HCT116 (cell line): ENCODE results near the gene TTC9B. TPM values are rescaled to one million over a fixed set of nuclear protein-coding genes. Genes with fewer than 3 reads are reported as not detected.

ENCODE experiments used
- ATAC-seq: fragments of 200-7000 bp; cut with Tn5 transposase; 2 replicates; pipeline ENCODE4 v1.9.1; 2020; ENCODE audit warnings: mild to moderate bottlenecking, moderate library complexity
- BruUV-seq: library from RNA; stranded (reverse); fragments of 400-500 nt; replicated peaks from 2 replicates; lab custom pipeline; 2021; lab: Mats Ljungman, UMichigan
- CTCF ChIA-PET: fragments of 300-600 bp; sonication (Branson Sonifier 250); formaldehyde crosslinking; loops from one replicate; lab custom pipeline; 2021; ENCODE audit warnings: antibody characterized with exemption; lab: Charles Lee
- POLR2A ChIA-PET: fragments of 300-600, 350-600 bp; sonication (Branson Sonifier 250); formaldehyde crosslinking; loops from one replicate; lab custom pipeline; 2021; ENCODE audit warnings: antibody characterized with exemption; lab: Charles Lee
- RAD21 ChIA-PET, 2 experiments: fragments of 300-600 bp; sonication (Branson Sonifier 250); formaldehyde crosslinking; loops; one replicate each; lab custom pipeline; 2023; ENCODE audit warnings: low total read pairs in 2 of 2; ENCODE audit not compliant: uncharacterized antibody in 2 of 2, unreplicated experiment in 2 of 2, low non-redundant PET in 1 of 2; lab: Charles Lee
- DNase-seq: peaks from one replicate; pipeline ENCODE4 v3.0.0-alpha.2; 2010; ENCODE audit warnings: low read depth, low spot score
- H2AFZ ChIP-seq: fragments of 200-600 bp; shearing (Covaris generic), sonication (generic); 2 replicates; pipeline ENCODE4 v1.6.1; 2017; ENCODE audit warnings: low read depth, mixed run types, mixed read lengths, antibody characterized with exemption, low read length; ENCODE audit not compliant: poor library complexity, severe bottlenecking
- H3K27ac ChIP-seq: 2 replicates; pipeline ENCODE4 v1.5.1; 2012; ENCODE audit warnings: low read depth, low read length
- H3K27me3 ChIP-seq: fragments of 200-600 bp; sonication (generic); 2 replicates; pipeline ENCODE4 v1.6.1; 2016; ENCODE audit warnings: mixed run types, low read length, mixed read lengths; ENCODE audit not compliant: insufficient read depth
- H3K36me3 ChIP-seq, 2 experiments: fragments of 200-500 bp in 1 of 2; fragments of 200-600 bp in 1 of 2; sonication (Bioruptor generic) in 1 of 2; sonication (generic) in 1 of 2; 2 replicates each; pipeline versions ENCODE4 v1.5.1 to v1.6.1; 2014 to 2016; ENCODE audit warnings: low read length in 2 of 2, inconsistent platforms in 1 of 2, mixed read lengths in 1 of 2, mixed run types in 1 of 2; ENCODE audit not compliant: insufficient read depth in 2 of 2, control insufficient read depth in 1 of 2
- H3K4me1 ChIP-seq, 2 experiments: fragments of 200-600 bp in 1 of 2; sonication (generic) in 1 of 2; 2 replicates each; pipeline versions ENCODE4 v1.5.1 to v1.6.1; 2012 to 2017; ENCODE audit warnings: low read length in 2 of 2, inconsistent platforms in 1 of 2, mild to moderate bottlenecking in 1 of 2, mixed read lengths in 1 of 2, mixed run types in 1 of 2, moderate library complexity in 1 of 2; ENCODE audit not compliant: insufficient read depth in 2 of 2, control insufficient read depth in 1 of 2
- H3K4me2 ChIP-seq: fragments of 200-600 bp; sonication (generic); 2 replicates; pipeline ENCODE4 v1.6.1; 2017; ENCODE audit warnings: mixed run types, low read length, mixed read lengths
- H3K4me3 ChIP-seq, 2 experiments: fragments of 200-600 bp in 1 of 2; sonication (generic) in 1 of 2; replicated peaks in 1 of 2; 2 replicates each; pipeline ENCODE4 v1.5.1; 2011 to 2016; ENCODE audit warnings: low read length in 2 of 2, control low read depth in 1 of 2, low read depth in 1 of 2, mild to moderate bottlenecking in 1 of 2, mixed read lengths in 1 of 2, mixed run types in 1 of 2
- H3K79me2 ChIP-seq: fragments of 200-600 bp; sonication (generic); 2 replicates; pipeline ENCODE4 v1.6.1; 2017; ENCODE audit warnings: mild to moderate bottlenecking, mixed run types, low read length, moderate library complexity, mixed read lengths; ENCODE audit not compliant: insufficient read depth
- H3K9ac ChIP-seq: fragments of 200-600 bp; sonication (generic); 2 replicates; pipeline ENCODE4 v1.6.1; 2016; ENCODE audit warnings: low read length, mixed read lengths
- H3K9me2 ChIP-seq: fragments of 200-600 bp; sonication (generic), shearing (Covaris generic); 2 replicates; pipeline ENCODE4 v1.6.1; 2017; ENCODE audit warnings: mixed run types, mild to moderate bottlenecking, moderate library complexity; ENCODE audit not compliant: insufficient read depth
- H3K9me3 ChIP-seq, 2 experiments: fragments of 200-500 bp in 1 of 2; fragments of 200-600 bp in 1 of 2; sonication (Bioruptor generic) in 1 of 2; sonication (generic) in 1 of 2; 2 replicates each; pipeline ENCODE4 v1.6.1; 2014 to 2017; ENCODE audit warnings: low read length in 2 of 2, mixed read lengths in 2 of 2, inconsistent platforms in 1 of 2, low read depth in 1 of 2, mild to moderate bottlenecking in 1 of 2, mixed run types in 1 of 2, moderate library complexity in 1 of 2; ENCODE audit not compliant: control insufficient read depth in 1 of 2, insufficient read depth in 1 of 2
- H4K20me1 ChIP-seq: fragments of 200-600 bp; sonication (generic), shearing (Covaris generic); 2 replicates; pipeline ENCODE4 v1.6.1; 2017; ENCODE audit warnings: mixed run types, mild to moderate bottlenecking, moderate library complexity; ENCODE audit not compliant: insufficient read depth
- POLR2AphosphoS5 ChIP-seq: IDR thresholded peaks from 2 replicates; pipeline ENCODE4 v1.6.1; 2011; ENCODE audit warnings: mild to moderate bottlenecking, low read depth, low read length, moderate library complexity
- SIN3A ChIP-seq: IDR thresholded peaks from 2 replicates; pipeline ENCODE4 v1.6.1; 2012; ENCODE audit warnings: low read depth
- YY1 ChIP-seq: IDR thresholded peaks from 2 replicates; pipeline ENCODE4 v1.6.1; 2011; ENCODE audit warnings: low read length, low read depth, moderate library complexity, mild to moderate bottlenecking; ENCODE audit not compliant: insufficient replicate concordance; ENCODE audit errors: extremely low read depth
- intact Hi-C: fragments of 100-400 bp; cut with micrococcal nuclease; formaldehyde crosslinking; loops from 2 replicates; pipeline ENCODE4 v1.10.0; 2022
- total RNA-seq: library from RNA; stranded (reverse); gene quantifications from one replicate; pipeline ENCODE4 v1.2.1, GENCODE V29; 2021; ENCODE audit not compliant: unreplicated experiment
- TF ChIP-seq, protein P1 (sequence below): IDR thresholded peaks from 2 replicates; pipeline ENCODE4 v1.6.1; 2012
- TF ChIP-seq, protein P2 (sequence below): IDR thresholded peaks from 2 replicates; pipeline ENCODE4 v1.6.1; 2011; ENCODE audit warnings: mild to moderate bottlenecking, low read length, moderate library complexity; ENCODE audit not compliant: insufficient replicate concordance; ENCODE audit errors: extremely low read depth

The TTC9B gene
- total RNA-seq, 1 experiment from 2014 or later, result 1.7 TPM

DNA sequence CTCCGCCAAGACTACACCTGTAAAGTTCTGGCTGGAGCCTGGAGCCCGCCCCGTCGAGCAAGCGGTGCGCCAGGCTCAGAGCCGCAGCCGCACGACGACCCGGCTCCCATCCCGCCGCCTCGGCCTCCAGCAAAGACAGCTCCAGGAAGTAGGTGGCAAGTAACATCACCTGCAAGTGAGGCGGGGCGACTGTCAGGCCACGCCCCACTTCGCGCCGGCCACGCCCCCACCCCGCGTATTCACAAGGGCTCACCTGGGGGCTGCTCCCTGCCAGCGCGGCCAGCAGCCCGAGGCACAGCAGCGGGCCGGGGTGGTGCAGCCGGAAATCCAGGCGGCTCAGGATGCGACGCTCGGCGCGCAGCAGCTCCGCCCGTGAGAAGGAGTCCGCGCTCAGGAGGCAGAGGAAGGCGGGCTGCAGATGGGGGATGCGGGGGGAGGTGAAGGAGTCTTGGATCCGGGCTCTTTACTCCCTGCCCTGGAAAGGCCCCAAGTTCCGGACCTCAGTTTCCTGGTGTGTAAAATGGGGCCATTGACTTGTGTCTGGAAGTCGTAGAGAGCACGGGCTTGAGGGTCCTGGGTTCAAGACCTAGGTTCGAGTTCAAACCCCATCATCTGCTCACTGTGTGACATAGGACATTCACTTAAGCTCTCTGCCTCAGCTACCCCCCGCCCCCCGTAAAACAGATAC lies 5.1 kb upstream of the TTC9B start:
- POLR2A ChIA-PET, result interaction anchor here (1.0 to 2.0 kb wide), 2 partner anchors 67 to 75 kb away, joined by 3 to 7 read pairs; no protein-coding TSS in a partner anchor
- no peak for DNase-seq
- H3K9ac ChIP-seq, result peak overlapping the region; percentile 67
- RAD21 ChIA-PET, result no interaction called here
- CTCF ChIA-PET, result interaction anchor here (0.8 to 3.0 kb wide), 3 partner anchors 76 to 412 kb away, joined by 3 to 17 read pairs (median 7); no protein-coding TSS in a partner anchor
- H3K36me3 ChIP-seq, result no peaks in the 10 kb centered on the region
- peak; percentile 23; the same call in 1 of the 2 replicates for TF ChIP-seq SIN3A
- TF ChIP-seq YY1, result no peak
- TF ChIP-seq, protein P1, sequence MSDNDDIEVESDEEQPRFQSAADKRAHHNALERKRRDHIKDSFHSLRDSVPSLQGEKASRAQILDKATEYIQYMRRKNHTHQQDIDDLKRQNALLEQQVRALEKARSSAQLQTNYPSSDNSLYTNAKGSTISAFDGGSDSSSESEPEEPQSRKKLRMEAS, result peak; percentile 73
- TF ChIP-seq, protein P2, sequence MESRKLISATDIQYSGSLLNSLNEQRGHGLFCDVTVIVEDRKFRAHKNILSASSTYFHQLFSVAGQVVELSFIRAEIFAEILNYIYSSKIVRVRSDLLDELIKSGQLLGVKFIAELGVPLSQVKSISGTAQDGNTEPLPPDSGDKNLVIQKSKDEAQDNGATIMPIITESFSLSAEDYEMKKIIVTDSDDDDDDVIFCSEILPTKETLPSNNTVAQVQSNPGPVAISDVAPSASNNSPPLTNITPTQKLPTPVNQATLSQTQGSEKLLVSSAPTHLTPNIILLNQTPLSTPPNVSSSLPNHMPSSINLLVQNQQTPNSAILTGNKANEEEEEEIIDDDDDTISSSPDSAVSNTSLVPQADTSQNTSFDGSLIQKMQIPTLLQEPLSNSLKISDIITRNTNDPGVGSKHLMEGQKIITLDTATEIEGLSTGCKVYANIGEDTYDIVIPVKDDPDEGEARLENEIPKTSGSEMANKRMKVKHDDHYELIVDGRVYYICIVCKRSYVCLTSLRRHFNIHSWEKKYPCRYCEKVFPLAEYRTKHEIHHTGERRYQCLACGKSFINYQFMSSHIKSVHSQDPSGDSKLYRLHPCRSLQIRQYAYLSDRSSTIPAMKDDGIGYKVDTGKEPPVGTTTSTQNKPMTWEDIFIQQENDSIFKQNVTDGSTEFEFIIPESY, result no peak
- TF ChIP-seq POLR2AphosphoS5, result peak; percentile 83
- TF ChIP-seq, all 23 proteins: peak for 3
- H2AFZ ChIP-seq, result no peak overlapping the region
- H3K27me3 ChIP-seq, result no peaks in the 10 kb centered on the region
- BruUV-seq, result no TSS peak
- peaks cover 32 to 83% of the 10 kb centered on the region in 2 experiments; a peak in 3 of 4 replicates for H3K4me1 ChIP-seq
- no peaks in the 10 kb centered on the region for H3K9me3 ChIP-seq
- peak; percentile 28 for ATAC-seq
- peaks cover 14% of the 10 kb centered on the region; the same call in 1 of the 2 replicates for H3K79me2 ChIP-seq
- peak overlapping the region; percentile 93 for H3K27ac ChIP-seq
- H3K4me3 ChIP-seq, result peak overlapping the region; percentile 58 to 64
- H3K4me2 ChIP-seq, result peak overlapping the region; percentile 76
- no peaks in the 10 kb centered on the region for H3K9me2 ChIP-seq
- intact Hi-C loops, result loop anchor here (5.0 kb wide), 2 partner anchors 389 to 431 kb away; no protein-coding TSS in a partner anchor
- no peaks in the 10 kb centered on the region for H4K20me1 ChIP-seq
